ENCODE measurements around the gene CSF2. TPM values are rescaled to one million over a fixed set of nuclear protein-coding genes. Genes with fewer than 3 reads are reported as not detected.

The CSF2 gene
- total RNA-seq, 2 experiments from 2014 or later, result not detected

GRCh38 chr5:132076202-132076830 lies 2.7 kb downstream of the CSF2 start:
- H4K20me1 ChIP-seq (ENCODE audit: insufficient read depth, low read length), result no peaks in the 10 kb centered on the region
- H3K79me2 ChIP-seq (ENCODE audit: insufficient read depth, low read depth, low read length), result no peaks in the 10 kb centered on the region
- no peaks in the 10 kb centered on the region for H3K9me3 ChIP-seq (ENCODE audit: low read length)
- H3K36me3 ChIP-seq (ENCODE audit: insufficient read depth, low read length), result no peaks in the 10 kb centered on the region
- H3K4me3 ChIP-seq (ENCODE audit: low read depth, low read length, poor library complexity, severe bottlenecking), result no peak overlapping the region
- no TSS peak for BruUV-seq (replicated peaks)
- H3K9me2 ChIP-seq (ENCODE audit: insufficient read depth, low read length), result no peaks in the 10 kb centered on the region
- no peak overlapping the region for H3K27ac ChIP-seq (ENCODE audit: low read depth, low read length, poor library complexity, severe bottlenecking)
- ChIA-PET CTCF (ENCODE audit: unreplicated experiment) (no interaction called here), POLR2A (no interaction called here)
- no peak overlapping the region for H2AFZ ChIP-seq (ENCODE audit: low read length)
- intact Hi-C loops (cut with micrococcal nuclease; ENCODE audit: unreplicated experiment), result no loop called here
- DNase-seq (ENCODE audit: low spot score), result no peak
- H3K4me2 ChIP-seq (ENCODE audit: low read length), result no peak overlapping the region
- TF ChIP-seq, protein P1, sequence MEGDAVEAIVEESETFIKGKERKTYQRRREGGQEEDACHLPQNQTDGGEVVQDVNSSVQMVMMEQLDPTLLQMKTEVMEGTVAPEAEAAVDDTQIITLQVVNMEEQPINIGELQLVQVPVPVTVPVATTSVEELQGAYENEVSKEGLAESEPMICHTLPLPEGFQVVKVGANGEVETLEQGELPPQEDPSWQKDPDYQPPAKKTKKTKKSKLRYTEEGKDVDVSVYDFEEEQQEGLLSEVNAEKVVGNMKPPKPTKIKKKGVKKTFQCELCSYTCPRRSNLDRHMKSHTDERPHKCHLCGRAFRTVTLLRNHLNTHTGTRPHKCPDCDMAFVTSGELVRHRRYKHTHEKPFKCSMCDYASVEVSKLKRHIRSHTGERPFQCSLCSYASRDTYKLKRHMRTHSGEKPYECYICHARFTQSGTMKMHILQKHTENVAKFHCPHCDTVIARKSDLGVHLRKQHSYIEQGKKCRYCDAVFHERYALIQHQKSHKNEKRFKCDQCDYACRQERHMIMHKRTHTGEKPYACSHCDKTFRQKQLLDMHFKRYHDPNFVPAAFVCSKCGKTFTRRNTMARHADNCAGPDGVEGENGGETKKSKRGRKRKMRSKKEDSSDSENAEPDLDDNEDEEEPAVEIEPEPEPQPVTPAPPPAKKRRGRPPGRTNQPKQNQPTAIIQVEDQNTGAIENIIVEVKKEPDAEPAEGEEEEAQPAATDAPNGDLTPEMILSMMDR (conservative IDR thresholded peaks at IDR 0.05; ENCODE audit: low read length), result no peak
- no peak for TF ChIP-seq EZH2phosphoT487 (IDR thresholded peaks at IDR 0.05; ENCODE audit: borderline replicate concordance, low read depth, low read length)
- H3K4me1 ChIP-seq (ENCODE audit: insufficient read depth, low read length, poor library complexity, severe bottlenecking), result no peaks in the 10 kb centered on the region

DNA sequence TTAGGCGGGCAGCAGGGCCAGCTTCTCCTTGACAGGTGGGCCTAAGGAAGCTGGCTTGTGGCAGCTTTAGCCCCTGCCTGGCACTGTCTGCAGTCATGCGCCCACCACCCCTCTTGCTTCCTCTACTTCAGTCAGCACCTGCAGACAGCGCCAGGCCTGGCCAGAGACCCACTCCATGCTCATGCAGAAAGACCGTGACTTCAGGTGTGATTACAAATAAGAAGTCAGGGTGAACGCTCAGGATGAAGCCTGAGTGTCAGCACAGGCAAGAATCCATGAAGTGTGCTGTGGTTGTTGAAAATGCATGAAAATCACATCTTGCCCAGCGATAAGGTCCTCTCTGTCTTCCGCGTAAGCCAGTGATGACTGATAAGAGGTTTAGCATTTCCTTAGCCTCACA lies 3.4 kb downstream of the CSF2 start:
- intact Hi-C loops (cut with micrococcal nuclease; ENCODE audit: unreplicated experiment), result no loop called here
- H3K4me1 ChIP-seq (ENCODE audit: insufficient read depth, low read length, poor library complexity, severe bottlenecking), result no peaks in the 10 kb centered on the region
- CTCF ChIA-PET (ENCODE audit: unreplicated experiment), result no interaction called here
- no peaks in the 10 kb centered on the region for H4K20me1 ChIP-seq (ENCODE audit: insufficient read depth, low read length)
- H3K4me2 ChIP-seq (ENCODE audit: low read length), result no peak overlapping the region
- no peaks in the 10 kb centered on the region for H3K79me2 ChIP-seq (ENCODE audit: insufficient read depth, low read depth, low read length)
- TF ChIP-seq, protein P1 (conservative IDR thresholded peaks at IDR 0.05; ENCODE audit: low read length), result no peak
- TF ChIP-seq EZH2phosphoT487 (IDR thresholded peaks at IDR 0.05; ENCODE audit: borderline replicate concordance, low read depth, low read length), result no peak
- no peak overlapping the region for H2AFZ ChIP-seq (ENCODE audit: low read length)
- no peaks in the 10 kb centered on the region for H3K36me3 ChIP-seq (ENCODE audit: insufficient read depth, low read length)
- POLR2A ChIA-PET, result no interaction called here
- no peak overlapping the region for H3K27ac ChIP-seq (ENCODE audit: low read depth, low read length, poor library complexity, severe bottlenecking)
- no TSS peak for BruUV-seq (replicated peaks)
- H3K9me3 ChIP-seq (ENCODE audit: low read length), result no peaks in the 10 kb centered on the region
- H3K9me2 ChIP-seq (ENCODE audit: insufficient read depth, low read length), result no peaks in the 10 kb centered on the region
- no peak overlapping the region for H3K4me3 ChIP-seq (ENCODE audit: low read depth, low read length, poor library complexity, severe bottlenecking)
- no peak for DNase-seq (ENCODE audit: low spot score)

DNA sequence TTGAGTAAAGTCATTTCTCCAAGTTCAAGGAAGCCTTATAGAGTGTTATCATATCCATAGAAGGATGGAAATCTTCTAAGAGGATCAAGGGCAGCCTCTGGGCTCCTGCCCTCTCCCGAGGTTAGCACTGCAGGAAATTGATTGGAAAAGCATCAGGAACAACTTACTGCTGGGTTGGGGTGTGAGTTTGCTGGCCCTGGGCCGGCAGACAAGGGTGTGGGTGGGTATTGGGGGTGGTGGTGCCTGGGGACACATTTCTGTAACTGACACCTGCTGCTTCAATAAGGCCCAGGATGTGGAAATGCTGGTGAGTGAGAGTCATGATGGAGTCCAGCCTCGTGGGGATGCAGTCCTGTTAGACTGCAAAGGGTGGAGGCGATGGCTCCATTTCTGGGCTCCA lies 5.5 kb downstream of the CSF2 start:
- intact Hi-C loops (cut with micrococcal nuclease; ENCODE audit: unreplicated experiment), result no loop called here
- no TSS peak for BruUV-seq (replicated peaks)
- TF ChIP-seq EZH2phosphoT487 (IDR thresholded peaks at IDR 0.05; ENCODE audit: borderline replicate concordance, low read depth, low read length), result no peak
- TF ChIP-seq, protein P1 (conservative IDR thresholded peaks at IDR 0.05; ENCODE audit: low read length), result no peak
- Histone ChIP-seq H3K9me2 (ENCODE audit: insufficient read depth, low read length) (no peaks in the 10 kb centered on the region), H3K27ac (ENCODE audit: low read depth, low read length, poor library complexity, severe bottlenecking) (no peak overlapping the region), H3K79me2 (ENCODE audit: insufficient read depth, low read depth, low read length) (no peaks in the 10 kb centered on the region), H3K4me1 (ENCODE audit: insufficient read depth, low read length, poor library complexity, severe bottlenecking) (no peaks in the 10 kb centered on the region), H2AFZ (ENCODE audit: low read length) (no peak overlapping the region), H3K36me3 (ENCODE audit: insufficient read depth, low read length) (no peaks in the 10 kb centered on the region), H3K4me3 (ENCODE audit: low read depth, low read length, poor library complexity, severe bottlenecking) (no peak overlapping the region), H4K20me1 (ENCODE audit: insufficient read depth, low read length) (no peaks in the 10 kb centered on the region), H3K9me3 (ENCODE audit: low read length) (no peaks in the 10 kb centered on the region), H3K4me2 (ENCODE audit: low read length) (no peak overlapping the region)
- CTCF ChIA-PET (ENCODE audit: unreplicated experiment), result no interaction called here
- POLR2A ChIA-PET, result no interaction called here
- DNase-seq (ENCODE audit: low spot score), result no peak

All from OCI-LY7 (cell line).